Lower leg skin (tissue), 4 donors: ENCODE measurements around the gene IDH3B. TPM values are rescaled to one million over a fixed set of nuclear protein-coding genes. Genes with fewer than 3 reads are reported as not detected.

ENCODE experiments used
- DNase-seq, 2 donors: peaks; one replicate each; pipeline ENCODE4 v3.0.0-alpha.2; 2019; ENCODE audit warnings: low spot score in 2 of 2
- H3K4me3 ChIP-seq: fragments of 200-600 bp; sonication (generic); 2 replicates; pipeline ENCODE4 v1.5.1; 2017; ENCODE audit warnings: mild to moderate bottlenecking, low read depth; ENCODE audit not compliant: poor library complexity, severe bottlenecking
- POLR2A ChIP-seq, 2 donors: fragments of 450-650 bp; IDR thresholded peaks; one replicate each; pipeline ENCODE4 v1.6.1; 2016 to 2017; ENCODE audit warnings: antibody characterized with exemption in 2 of 2, mild to moderate bottlenecking in 1 of 2, moderate library complexity in 1 of 2
- WGBS, 2 donors: methylation state at CpG; one replicate each; pipeline ENCODE4 v1.1.5; 2018; 5-methylcytosine and 5-hydroxymethylcytosine counted together
- intact Hi-C: fragments of 100-400 bp; cut with DNase I; formaldehyde crosslinking; loops from one replicate; pipeline ENCODE4 v1.15.0; 2023; ENCODE audit warnings: low total_unique reads
- total RNA-seq, 4 donors: library from RNA; depleted of rRNA; stranded (reverse); fragments of >200 nt; gene quantifications; one replicate each; pipeline ENCODE4 v1.1.0, GENCODE V29; 2016
- TF ChIP-seq, protein P1 (sequence below), 3 donors: fragments of 450-650 bp; IDR thresholded peaks; one replicate each; pipeline ENCODE4 v1.5.1; 2016; ENCODE audit warnings: antibody characterized with exemption in 3 of 3, mild to moderate bottlenecking in 3 of 3, moderate library complexity in 2 of 3

IDH3B gene
- total RNA-seq, 4 donors from 2014 or later = 121 to 151 (median 126) TPM

- H3K4me3 ChIP-seq = no peak overlapping the region
- TF ChIP-seq POLR2A (IDR thresholded peaks at IDR 0.05) = no peak
- TF ChIP-seq, protein P1, sequence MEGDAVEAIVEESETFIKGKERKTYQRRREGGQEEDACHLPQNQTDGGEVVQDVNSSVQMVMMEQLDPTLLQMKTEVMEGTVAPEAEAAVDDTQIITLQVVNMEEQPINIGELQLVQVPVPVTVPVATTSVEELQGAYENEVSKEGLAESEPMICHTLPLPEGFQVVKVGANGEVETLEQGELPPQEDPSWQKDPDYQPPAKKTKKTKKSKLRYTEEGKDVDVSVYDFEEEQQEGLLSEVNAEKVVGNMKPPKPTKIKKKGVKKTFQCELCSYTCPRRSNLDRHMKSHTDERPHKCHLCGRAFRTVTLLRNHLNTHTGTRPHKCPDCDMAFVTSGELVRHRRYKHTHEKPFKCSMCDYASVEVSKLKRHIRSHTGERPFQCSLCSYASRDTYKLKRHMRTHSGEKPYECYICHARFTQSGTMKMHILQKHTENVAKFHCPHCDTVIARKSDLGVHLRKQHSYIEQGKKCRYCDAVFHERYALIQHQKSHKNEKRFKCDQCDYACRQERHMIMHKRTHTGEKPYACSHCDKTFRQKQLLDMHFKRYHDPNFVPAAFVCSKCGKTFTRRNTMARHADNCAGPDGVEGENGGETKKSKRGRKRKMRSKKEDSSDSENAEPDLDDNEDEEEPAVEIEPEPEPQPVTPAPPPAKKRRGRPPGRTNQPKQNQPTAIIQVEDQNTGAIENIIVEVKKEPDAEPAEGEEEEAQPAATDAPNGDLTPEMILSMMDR (IDR thresholded peaks at IDR 0.05) = no peak
- 75 to 76% methylated on average over 12 of the region's 12 CpGs for WGBS, 2 donors
- intact Hi-C loops = no loop called here
- no peak for DNase-seq
Measured at GRCh38 chr20:2707353-2708072, 43.5 kb upstream of the IDH3B start.

DNA sequence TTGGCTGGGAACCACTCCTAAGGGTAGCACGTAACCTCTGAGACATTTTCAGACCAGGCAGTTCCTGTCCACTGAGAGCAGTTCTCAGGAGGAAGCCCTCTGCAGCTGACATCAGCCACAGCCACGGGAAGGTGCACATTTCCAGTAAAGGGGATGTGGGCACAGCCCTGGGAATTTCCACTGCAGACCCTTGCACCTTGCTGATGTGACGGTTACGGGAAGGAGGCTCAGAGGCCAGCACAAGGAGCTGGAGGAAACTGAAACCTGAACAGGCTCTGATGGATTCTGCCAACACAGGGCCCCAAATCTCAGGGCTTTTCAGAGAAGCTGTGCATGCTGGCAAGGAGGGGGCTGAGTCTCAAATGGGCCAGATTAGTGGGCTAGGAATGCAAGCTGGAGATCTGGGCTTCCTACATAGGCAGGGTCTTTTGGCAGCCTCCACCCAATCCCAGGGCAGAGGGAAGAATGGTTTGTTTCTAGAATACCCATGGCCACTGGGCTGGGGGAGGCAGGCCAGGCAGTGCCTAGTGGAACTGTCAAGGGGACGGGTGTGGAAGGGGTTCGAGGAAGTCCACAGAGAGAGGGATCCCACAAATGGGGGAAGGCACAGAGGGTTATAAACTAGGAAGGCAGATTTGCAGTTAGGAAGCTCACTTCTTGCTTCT is 42.8 kb upstream of the IDH3B start:
- no peak for TF ChIP-seq POLR2A (IDR thresholded peaks at IDR 0.05)
- TF ChIP-seq, protein P1 (IDR thresholded peaks at IDR 0.05) = no peak
- intact Hi-C loops = no loop called here
- 74 to 75% methylated on average over 6 of the region's 6 CpGs for WGBS, 2 donors
- H3K4me3 ChIP-seq = no peak overlapping the region
- no peak for DNase-seq

DNA sequence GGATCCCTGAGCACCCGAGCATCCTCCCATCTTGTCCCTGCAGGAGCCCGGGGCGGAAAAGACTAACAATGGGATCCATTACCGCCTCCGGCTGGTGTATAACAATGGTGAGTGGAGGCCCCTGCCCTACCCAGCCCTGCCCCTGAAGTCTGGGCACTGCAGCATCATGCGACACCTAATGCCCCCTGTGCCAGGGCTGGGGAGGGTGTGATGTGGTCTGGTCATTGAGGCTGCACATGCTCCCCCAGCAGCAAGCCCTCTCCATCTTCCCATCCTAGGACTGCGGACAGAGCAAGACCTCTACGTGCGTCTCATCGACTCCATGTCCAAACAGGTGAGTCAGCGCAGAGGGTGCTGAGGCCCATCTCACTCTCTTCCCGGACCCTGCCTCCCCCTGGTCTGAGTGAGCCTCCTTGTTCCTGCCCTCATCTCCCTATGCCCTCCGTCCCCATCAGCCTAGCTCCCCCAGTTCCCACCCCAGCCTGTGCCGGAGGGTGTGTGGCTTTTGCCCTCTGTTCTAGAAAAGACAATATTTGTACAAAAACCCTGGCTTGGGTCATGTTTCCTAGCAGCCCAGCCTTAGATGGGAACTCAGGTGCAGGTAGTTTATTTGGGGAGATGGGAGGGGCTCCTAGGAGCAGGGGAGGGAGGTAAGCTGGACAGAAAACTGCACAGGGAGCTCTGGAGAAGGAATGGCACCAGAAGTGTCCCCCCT is 42.1 kb upstream of the IDH3B start:
- peak in 1 of 2 donors; percentile 81 for DNase-seq
- intact Hi-C loops = no loop called here
- H3K4me3 ChIP-seq = no peak overlapping the region
- 83 to 90% methylated on average over 14 of the region's 14 CpGs for WGBS, 2 donors
- TF ChIP-seq POLR2A (IDR thresholded peaks at IDR 0.05) = no peak
- TF ChIP-seq, protein P1 (IDR thresholded peaks at IDR 0.05) = no peak

- WGBS, 2 donors = 87 to 88% methylated on average over 8 of the region's 8 CpGs
- intact Hi-C loops = no loop called here
- TF ChIP-seq POLR2A (IDR thresholded peaks at IDR 0.05) = no peak
- TF ChIP-seq, protein P1 (IDR thresholded peaks at IDR 0.05) = no peak
- no peak overlapping the region for H3K4me3 ChIP-seq
- DNase-seq = no peak
Measured at GRCh38 chr20:2703716-2704475, 39.9 kb upstream of the IDH3B start.

GRCh38 chr20:2701671-2702081 is 37.7 kb upstream of the IDH3B start:
- 66 to 81% methylated on average over 5 of the region's 5 CpGs for WGBS, 2 donors
- intact Hi-C loops = no loop called here
- no peak overlapping the region for H3K4me3 ChIP-seq
- no peak for DNase-seq
- TF ChIP-seq POLR2A (IDR thresholded peaks at IDR 0.05) = no peak
- TF ChIP-seq, protein P1 (IDR thresholded peaks at IDR 0.05) = no peak
